NB4 (cell line): ENCODE measurements around the gene RNF157.

ENCODE experiments used
- TF ChIP-seq, protein P1 (sequence below): IDR thresholded peaks from one replicate; pipeline ENCODE4 v1.5.1; 2012; ENCODE audit warnings: low read depth, low read length
- TF ChIP-seq, protein P2 (sequence below): IDR thresholded peaks from 2 replicates; pipeline ENCODE4 v1.6.1; 2011; ENCODE audit warnings: low read depth, low read length

DNA sequence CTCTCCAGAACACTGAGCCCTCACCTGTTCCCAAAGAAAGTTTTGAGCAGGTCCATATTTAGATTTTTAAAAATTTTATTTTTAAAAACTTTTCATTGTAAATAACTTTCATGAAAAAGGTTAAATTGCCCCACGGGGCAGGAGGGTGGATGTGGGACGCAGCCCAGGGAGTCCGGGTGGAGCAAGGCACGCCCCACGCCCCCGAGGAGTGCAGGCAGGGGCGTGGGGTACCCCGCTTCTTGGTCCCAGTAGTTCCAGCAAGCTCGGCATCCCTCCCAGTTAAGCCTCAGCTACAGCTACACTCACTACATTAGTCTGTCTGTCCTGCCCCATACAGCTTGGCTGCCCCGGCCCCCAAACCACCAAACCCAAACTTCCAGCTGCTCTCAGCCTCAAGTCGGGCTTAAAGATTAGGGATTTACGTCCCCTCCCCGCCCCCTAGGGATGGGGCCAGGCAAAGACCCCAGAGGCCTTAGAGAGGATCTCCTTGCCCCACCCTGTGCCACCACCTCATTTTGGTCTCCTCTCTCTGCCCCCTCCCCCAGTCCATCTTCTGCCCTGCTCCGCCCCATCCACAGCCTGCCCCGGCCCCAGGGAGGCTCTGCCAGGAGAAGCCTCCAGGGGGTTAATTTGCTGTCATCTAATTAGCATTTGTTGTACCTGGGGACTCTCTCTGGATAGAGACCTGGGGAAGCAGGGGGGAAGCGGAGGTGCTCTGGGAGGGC is 103.9 kb downstream of the RNF157 start:
- TF ChIP-seq, protein P1, sequence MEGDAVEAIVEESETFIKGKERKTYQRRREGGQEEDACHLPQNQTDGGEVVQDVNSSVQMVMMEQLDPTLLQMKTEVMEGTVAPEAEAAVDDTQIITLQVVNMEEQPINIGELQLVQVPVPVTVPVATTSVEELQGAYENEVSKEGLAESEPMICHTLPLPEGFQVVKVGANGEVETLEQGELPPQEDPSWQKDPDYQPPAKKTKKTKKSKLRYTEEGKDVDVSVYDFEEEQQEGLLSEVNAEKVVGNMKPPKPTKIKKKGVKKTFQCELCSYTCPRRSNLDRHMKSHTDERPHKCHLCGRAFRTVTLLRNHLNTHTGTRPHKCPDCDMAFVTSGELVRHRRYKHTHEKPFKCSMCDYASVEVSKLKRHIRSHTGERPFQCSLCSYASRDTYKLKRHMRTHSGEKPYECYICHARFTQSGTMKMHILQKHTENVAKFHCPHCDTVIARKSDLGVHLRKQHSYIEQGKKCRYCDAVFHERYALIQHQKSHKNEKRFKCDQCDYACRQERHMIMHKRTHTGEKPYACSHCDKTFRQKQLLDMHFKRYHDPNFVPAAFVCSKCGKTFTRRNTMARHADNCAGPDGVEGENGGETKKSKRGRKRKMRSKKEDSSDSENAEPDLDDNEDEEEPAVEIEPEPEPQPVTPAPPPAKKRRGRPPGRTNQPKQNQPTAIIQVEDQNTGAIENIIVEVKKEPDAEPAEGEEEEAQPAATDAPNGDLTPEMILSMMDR: no peak
- TF ChIP-seq, protein P2, sequence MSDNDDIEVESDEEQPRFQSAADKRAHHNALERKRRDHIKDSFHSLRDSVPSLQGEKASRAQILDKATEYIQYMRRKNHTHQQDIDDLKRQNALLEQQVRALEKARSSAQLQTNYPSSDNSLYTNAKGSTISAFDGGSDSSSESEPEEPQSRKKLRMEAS: no peak
